Pancreas (tissue), 10 donors: ENCODE results near the gene NCAPD3. TPM values are rescaled to one million over a fixed set of nuclear protein-coding genes. Genes with fewer than 3 reads are reported as not detected.
A peak's percentile ranks its signal among the peaks of the same experiment; 100 is the strongest.

Experiments
- ATAC-seq, 4 donors: fragments of 200-7000 bp; cut with Tn5 transposase; one replicate each; pipeline versions ENCODE4 v1.8.0 to v1.9.1; 2020; ENCODE audit warnings: mild to moderate bottlenecking in 4 of 4, moderate library complexity in 4 of 4
- DNase-seq, 6 donors: peaks; one replicate each; pipeline ENCODE4 v3.0.0-alpha.2; 2020
- FAIRE-seq: peaks from 2 replicates; lab custom pipeline; 2012; peaks lifted over from hg19 to GRCh38; lab: Jason Lieb, UNC
- H3K27ac ChIP-seq, 4 donors: fragments of 200-600 bp; sonication (generic); 1 replicate in 3 of 4; 2 replicates in 1 of 4; pipeline versions ENCODE4 v1.5.0 to v1.8.0; 2020
- H3K27me3 ChIP-seq, 4 donors: fragments of 200-600 bp; one replicate each; pipeline ENCODE4 v1.8.0; 2021
- H3K36me3 ChIP-seq, 3 donors: fragments of 200-600 bp; sonication (generic) in 1 of 3; one replicate each; pipeline versions ENCODE4 v1.5.0 to v1.8.0; 2020 to 2021
- H3K4me1 ChIP-seq, 3 donors: fragments of 200-600 bp; one replicate each; pipeline ENCODE4 v1.8.0; 2021
- H3K4me3 ChIP-seq, 4 donors: fragments of 200-600 bp; sonication (generic) in 2 of 4; one replicate each; pipeline versions ENCODE4 v1.5.0 to v1.8.0; 2020 to 2021
- H3K9me3 ChIP-seq, 4 donors: fragments of 200-600 bp; one replicate each; pipeline ENCODE4 v1.8.0; 2021
- CTCF ChIP-seq, 4 donors: fragments of 200-600 bp; sonication (generic) in 3 of 4; IDR thresholded peaks; one replicate each; pipeline versions ENCODE4 v1.5.0 to v1.8.0; 2021; ENCODE audit warnings: antibody characterized with exemption in 4 of 4
- WGBS, 2 donors: extraction: QIAGEN DNeasy Blood & Tissue Kit; methylation state at CpG; one replicate each; pipeline ENCODE4 v1.1.7; 2013; 5-methylcytosine and 5-hydroxymethylcytosine counted together
- intact Hi-C, 3 donors: fragments of 100-400 bp; cut with DNase I; formaldehyde crosslinking; loops; one replicate each; pipeline versions ENCODE4 v1.11.1 to v1.14.2; 2022
- polyA plus RNA-seq, 2 donors: library from polyadenylated mRNA; stranded (reverse); fragments of 200-250 nt; gene quantifications; one replicate each; pipeline ENCODE4 v1.2.3, GENCODE V29; 2013
- total RNA-seq, 6 donors: library from RNA; stranded (reverse); fragmentation: NEBNext Ultra II Directional in 4 of 6; extraction: Animal tissue kit (Norgen Biotek cat#: 25700) in 4 of 6; gene quantifications; one replicate each; pipeline versions ENCODE4 v1.2.1 to v1.2.4, GENCODE V29; 2021 to 2023
- donor health status: healthy with polysubstance abuse.
- donor health status: DM: no; HTN: no; CAD: no; lungs with moderate emphysema.
- donor health status: DM: no; HTN: no; CAD: no.
- donor health status: control.
- donor health status: control.
- donor health status: Bipolar disorder and iron deficiency.
- donor health status: DM: yes; HTN: yes; CAD: no.
- donor health status: DM: no; HTN: no; CAD: no.
- donor health status: DM: no; HTN: no; CAD: no.
- donor health status: DM: yes; HTN: yes; CAD: no.

The NCAPD3 gene
- total and polyA plus RNA-seq, 8 donors, result 4.5 to 9.5 (median 6.2) TPM

GRCh38 chr11:134146598-134146997 is 77.2 kb downstream of the NCAPD3 start:
- peaks cover 0 to 12% (median 3%) of the 10 kb centered on the region in 3 donors for H3K36me3 ChIP-seq
- no peak overlapping the region for H3K4me3 ChIP-seq
- H3K4me1 ChIP-seq, result no peaks in the 10 kb centered on the region
- ATAC-seq (no peak), FAIRE-seq (no peak), DNase-seq (no peak)
- WGBS, 2 donors, result 95% methylated on average over 3 of the region's 3 CpGs
- H3K9me3 ChIP-seq, result no peaks in the 10 kb centered on the region
- no peak overlapping the region for H3K27ac ChIP-seq
- intact Hi-C loops, result loop anchor here in 2 of 3 donors (10.0 kb wide), 1 partner anchor 222 kb away; no protein-coding TSS in a partner anchor
- TF ChIP-seq CTCF (IDR thresholded peaks at IDR 0.05), result no peak
- H3K27me3 ChIP-seq, result no peaks in the 10 kb centered on the region

- intact Hi-C loops, result loop anchor here in 2 of 3 donors (10.0 kb wide), 1 partner anchor 221 kb away; no protein-coding TSS in a partner anchor
- no peak overlapping the region for H3K27ac ChIP-seq
- peak in 3 of 6 donors; percentile 40 to 53 (median 48) for DNase-seq
- no peaks in the 10 kb centered on the region for H3K9me3 ChIP-seq
- H3K4me1 ChIP-seq, result no peaks in the 10 kb centered on the region
- 37 to 41% methylated on average over 8 of the region's 8 CpGs for WGBS, 2 donors
- peak; percentile 67 to 94 (median 90) for ATAC-seq
- H3K36me3 ChIP-seq, result peaks cover 0 to 3% (median 3%) of the 10 kb centered on the region in 3 donors
- FAIRE-seq, result no peak
- no peak for TF ChIP-seq CTCF (IDR thresholded peaks at IDR 0.05)
- H3K4me3 ChIP-seq, result no peak overlapping the region
- H3K27me3 ChIP-seq, result no peaks in the 10 kb centered on the region
Observed at GRCh38 chr11:134145715-134146114, 78.1 kb downstream of the NCAPD3 start.

GRCh38 chr11:134144744-134145143 is 79.0 kb downstream of the NCAPD3 start:
- intact Hi-C loops, result loop anchor here (5.0 to 10.0 kb wide), 2 partner anchors 217 to 220 kb away; no protein-coding TSS in a partner anchor
- Histone ChIP-seq H3K9me3 (no peaks in the 10 kb centered on the region), H3K27me3 (no peaks in the 10 kb centered on the region), H3K4me1 (no peaks in the 10 kb centered on the region), H3K27ac (no peak overlapping the region), H3K4me3 (no peak overlapping the region), H3K36me3 (no peaks in the 10 kb centered on the region)
- FAIRE-seq, result no peak
- 88 to 89% methylated on average over 5 of the region's 5 CpGs for WGBS, 2 donors
- TF ChIP-seq CTCF (IDR thresholded peaks at IDR 0.05), result no peak
- no peak for DNase-seq
- ATAC-seq, result no peak

GRCh38 chr11:134143801-134144200 is 80.0 kb downstream of the NCAPD3 start:
- 76 to 86% methylated on average over 3 of the region's 3 CpGs for WGBS, 2 donors
- no peaks in the 10 kb centered on the region for H3K4me1 ChIP-seq
- intact Hi-C loops, result loop anchor here (5.0 to 10.0 kb wide), 2 partner anchors 216 to 219 kb away; no protein-coding TSS in a partner anchor
- H3K36me3 ChIP-seq, result no peaks in the 10 kb centered on the region
- ATAC-seq (no peak), FAIRE-seq (no peak), DNase-seq (no peak)
- H3K27me3 ChIP-seq, result no peaks in the 10 kb centered on the region
- no peak for TF ChIP-seq CTCF (IDR thresholded peaks at IDR 0.05)
- H3K27ac ChIP-seq, result no peak overlapping the region
- H3K9me3 ChIP-seq, result no peaks in the 10 kb centered on the region
- H3K4me3 ChIP-seq, result no peak overlapping the region

- WGBS, 2 donors, result 94 to 99% methylated on average over 6 of the region's 6 CpGs
- Histone ChIP-seq H3K36me3 (no peaks in the 10 kb centered on the region), H3K27ac (no peak overlapping the region)
Observed at GRCh38 chr11:134142536-134142935, 81.2 kb downstream of the NCAPD3 start.

More at GRCh38 chr11:134142536-134142935, 81.2 kb downstream of the NCAPD3 start:
- Histone ChIP-seq H3K27me3 (no peaks in the 10 kb centered on the region), H3K9me3 (no peaks in the 10 kb centered on the region), H3K4me3 (no peak overlapping the region), H3K4me1 (no peaks in the 10 kb centered on the region)
- intact Hi-C loops, result loop anchor here (5.0 to 10.0 kb wide), 2 partner anchors 215 to 218 kb away; no protein-coding TSS in a partner anchor
- no peak for TF ChIP-seq CTCF (IDR thresholded peaks at IDR 0.05)
- ATAC-seq, result no peak
- FAIRE-seq, result no peak
- DNase-seq, result no peak
